GM21423 (cell line): ENCODE data around the gene NCBP2.

Source experiments
- ATAC-seq: cut with Tn5 transposase; IDR thresholded peaks from one replicate; pipeline ENCODE4 v1.9.1; 2021; ENCODE audit warnings: mild to moderate bottlenecking, moderate library complexity; ENCODE audit not compliant: unreplicated experiment

The NCBP2 gene

GRCh38 chr3:196942226-196942914 is at the start of gene NCBP2:
Gene NCBP2 (minus strand): TSS chr3:196942528. CDS start chr3:196942503, 25 bp downstream.
- peak; percentile 91 for ATAC-seq

DNA sequence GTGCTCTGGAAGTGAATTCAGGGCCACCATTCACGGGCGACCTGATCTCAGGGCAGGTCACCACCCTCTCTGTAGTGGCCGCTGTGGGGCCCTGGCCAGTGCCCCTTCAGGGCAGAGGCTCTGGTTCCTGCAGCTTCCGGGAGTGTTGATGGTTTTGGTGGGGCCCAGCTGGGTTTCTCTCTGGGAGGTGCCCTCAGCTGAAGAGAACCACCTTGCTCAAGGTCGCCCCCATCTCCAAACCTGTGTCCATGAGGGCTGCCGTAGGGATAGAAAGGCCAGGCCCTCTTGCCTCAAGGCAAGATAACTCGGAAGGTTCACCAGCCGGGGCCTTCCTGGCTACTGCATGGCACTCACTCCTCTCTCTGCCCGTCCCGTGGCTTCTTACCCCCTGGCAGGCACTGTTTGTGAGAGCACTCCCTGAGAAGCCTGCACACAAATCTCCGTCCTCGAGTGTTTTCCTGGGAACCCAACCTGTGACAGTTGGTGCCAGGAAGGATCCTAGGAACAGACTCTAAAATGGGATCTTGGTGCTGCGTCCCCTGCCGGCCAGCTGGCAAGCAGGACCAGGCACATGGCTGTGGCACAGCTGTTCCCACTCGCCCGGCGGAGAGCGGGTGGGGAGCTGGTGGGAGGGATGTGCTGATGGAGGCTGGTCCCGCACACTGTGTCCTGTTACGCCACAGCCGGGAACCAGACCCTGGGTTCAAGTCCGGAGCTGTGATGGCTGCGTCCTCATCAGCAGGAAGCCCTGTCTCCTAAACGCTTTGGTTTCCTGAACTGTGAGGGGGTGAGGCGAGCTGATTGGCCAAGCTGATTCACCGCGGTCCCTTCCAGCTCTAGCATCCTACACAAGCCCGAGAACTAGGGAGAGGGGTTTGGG is 49.5 kb upstream of the NCBP2 start:
- no peak for ATAC-seq

DNA sequence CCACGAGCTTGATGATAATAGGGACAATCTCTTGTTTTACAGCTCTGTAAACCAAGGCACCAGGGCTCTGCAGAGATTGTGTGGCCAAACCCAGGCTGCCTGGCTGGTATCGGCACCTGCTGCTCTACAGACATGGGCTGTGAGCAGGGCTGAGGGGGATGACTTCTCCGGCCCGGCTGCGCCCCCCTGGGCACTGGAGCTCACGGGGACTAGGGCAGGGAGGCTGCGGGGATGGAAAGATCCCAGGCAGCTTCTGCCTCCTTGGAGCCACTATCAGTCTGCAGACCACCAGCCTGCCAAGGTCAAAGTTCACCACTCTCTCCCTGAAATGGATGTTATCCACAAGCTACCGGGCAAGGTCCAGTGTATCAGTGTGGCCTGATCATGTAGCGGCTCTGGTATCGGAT is 48.3 kb upstream of the NCBP2 start:
- ATAC-seq, result no peak

- ATAC-seq, result no peak
These were observed 47.5 kb upstream of the NCBP2 start for GRCh38 chr3:196989721-196990262.

GRCh38 chr3:196988241-196989029 is 46.1 kb upstream of the NCBP2 start:
- ATAC-seq, result no peak

DNA sequence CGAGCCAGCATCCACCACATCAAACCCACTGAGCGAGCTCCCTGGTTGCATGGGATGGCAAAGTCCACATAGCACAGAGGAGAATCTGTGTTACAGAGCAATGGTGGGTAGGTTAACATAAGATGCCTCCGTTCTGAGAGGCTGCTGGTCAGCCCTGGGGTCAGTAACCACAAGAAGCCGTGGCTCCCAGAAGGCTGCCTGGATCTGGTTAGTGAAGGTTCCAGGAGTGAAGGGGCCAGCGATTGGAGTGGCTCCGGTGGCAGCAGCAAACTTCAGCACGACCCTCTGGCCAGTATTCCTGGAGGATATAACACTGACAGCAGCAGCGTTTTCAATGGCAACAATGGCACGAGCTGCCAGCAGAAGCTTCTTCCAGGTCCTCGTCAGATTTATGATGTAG is 44.7 kb upstream of the NCBP2 start:
- ATAC-seq, result no peak

DNA sequence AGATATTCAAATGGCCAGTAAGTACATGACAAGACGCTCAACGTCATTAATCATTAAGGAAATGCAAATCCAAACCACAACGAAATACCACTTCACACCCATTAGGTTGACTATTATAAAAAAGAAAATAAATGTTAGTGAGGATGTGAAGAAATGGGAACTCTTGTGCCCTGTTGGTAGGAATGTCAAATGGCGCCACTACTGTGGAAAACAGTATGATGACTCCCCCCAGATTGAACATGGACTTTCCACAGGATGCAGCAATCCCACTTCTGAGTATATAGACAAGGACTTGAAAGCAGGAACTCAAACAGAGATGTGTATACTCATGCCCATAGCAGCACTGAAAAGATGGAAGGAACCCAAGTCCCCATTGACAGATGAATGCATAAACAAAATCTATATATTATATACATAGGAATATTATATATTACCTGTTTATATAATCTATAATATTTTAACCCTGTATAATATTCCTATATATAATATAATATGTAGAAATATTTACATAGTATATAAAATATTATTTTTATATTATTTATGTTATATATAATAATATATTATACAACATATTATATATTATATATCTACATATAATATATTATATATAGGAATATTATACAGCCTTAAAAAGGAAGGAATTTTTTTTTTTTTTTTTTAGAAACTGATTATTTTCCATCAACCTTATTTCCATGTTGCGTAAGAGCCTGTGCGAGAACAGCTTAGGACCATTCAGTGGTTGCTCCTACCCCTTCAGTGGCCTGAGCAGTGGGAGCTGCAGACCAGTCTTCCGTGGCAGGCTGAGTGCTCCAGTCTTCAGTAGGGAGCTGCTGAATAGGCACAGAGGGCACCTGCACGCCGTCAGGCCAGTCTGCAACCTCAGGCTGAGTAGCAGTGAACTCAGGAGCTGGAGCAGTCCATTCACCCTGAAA is 43.9 kb upstream of the NCBP2 start:
- ATAC-seq, result no peak

- ATAC-seq, result no peak
These were observed 43.0 kb upstream of the NCBP2 start for GRCh38 chr3:196985298-196985697.

DNA sequence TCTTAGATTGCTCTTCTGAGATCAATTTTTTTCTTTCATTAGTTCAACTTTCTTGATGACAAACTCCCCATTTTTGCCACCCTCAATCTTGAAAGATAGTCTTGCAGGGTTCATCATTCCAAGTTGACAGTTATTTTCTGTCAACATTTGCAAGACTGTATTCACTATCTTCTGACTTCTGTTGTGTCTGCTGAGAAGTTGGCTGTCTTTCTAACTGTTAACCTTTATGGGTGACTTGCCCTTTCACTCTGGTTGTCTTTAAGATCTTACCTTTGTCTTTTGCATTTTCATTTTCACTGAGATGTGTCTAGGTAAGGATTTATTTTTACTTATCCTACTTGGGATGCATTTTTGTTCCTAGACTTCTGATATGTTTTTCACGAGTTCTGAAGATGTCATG is 40.9 kb upstream of the NCBP2 start:
- ATAC-seq, result no peak

GRCh38 chr3:196981657-196982056 is 39.3 kb upstream of the NCBP2 start:
- ATAC-seq, result no peak

DNA sequence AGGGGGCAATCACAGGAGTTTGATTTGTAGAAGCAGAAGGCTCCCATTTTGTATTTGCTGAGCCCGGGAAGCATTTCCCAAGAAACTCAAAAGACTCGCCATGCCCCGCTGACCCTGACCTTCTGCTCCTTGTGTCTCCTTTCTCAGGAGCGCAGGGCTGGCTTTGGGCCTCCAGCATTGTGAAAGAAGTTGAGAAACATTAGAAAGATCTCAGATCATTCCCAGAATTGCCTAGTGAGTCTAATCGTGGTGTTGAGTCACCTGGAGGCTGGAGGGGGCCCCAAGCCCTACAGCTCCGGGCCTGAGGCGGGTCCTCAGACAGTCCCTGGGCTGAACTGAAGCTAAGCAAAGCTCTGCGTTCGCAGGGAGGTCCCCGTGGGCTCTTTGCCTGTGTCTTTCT is 37.2 kb upstream of the NCBP2 start:
- no peak for ATAC-seq

- no peak for ATAC-seq
These were observed 34.6 kb upstream of the NCBP2 start for GRCh38 chr3:196976941-196977340.

GRCh38 chr3:196975349-196975748 is 33.0 kb upstream of the NCBP2 start:
- ATAC-seq, result no peak

DNA sequence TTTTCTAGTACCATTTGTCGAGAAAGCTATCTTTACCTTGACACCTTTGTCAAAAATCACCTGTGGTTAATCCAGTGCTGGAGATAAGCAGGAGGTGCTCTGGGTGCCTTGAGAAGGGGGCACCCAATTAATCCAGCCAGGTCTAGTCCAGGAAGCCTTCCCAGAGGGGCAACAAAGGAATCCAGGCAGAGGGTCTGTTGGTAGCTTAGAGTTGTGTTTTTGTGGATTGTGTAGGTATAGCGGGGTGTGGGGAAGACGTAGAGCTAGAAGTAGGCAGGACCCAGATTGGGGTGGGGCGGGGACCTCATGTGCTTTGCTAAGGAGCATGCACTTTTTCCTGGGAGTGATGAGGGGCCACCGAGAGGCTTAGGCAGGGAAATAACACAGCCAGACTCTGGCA is 32.3 kb upstream of the NCBP2 start:
- no peak for ATAC-seq

DNA sequence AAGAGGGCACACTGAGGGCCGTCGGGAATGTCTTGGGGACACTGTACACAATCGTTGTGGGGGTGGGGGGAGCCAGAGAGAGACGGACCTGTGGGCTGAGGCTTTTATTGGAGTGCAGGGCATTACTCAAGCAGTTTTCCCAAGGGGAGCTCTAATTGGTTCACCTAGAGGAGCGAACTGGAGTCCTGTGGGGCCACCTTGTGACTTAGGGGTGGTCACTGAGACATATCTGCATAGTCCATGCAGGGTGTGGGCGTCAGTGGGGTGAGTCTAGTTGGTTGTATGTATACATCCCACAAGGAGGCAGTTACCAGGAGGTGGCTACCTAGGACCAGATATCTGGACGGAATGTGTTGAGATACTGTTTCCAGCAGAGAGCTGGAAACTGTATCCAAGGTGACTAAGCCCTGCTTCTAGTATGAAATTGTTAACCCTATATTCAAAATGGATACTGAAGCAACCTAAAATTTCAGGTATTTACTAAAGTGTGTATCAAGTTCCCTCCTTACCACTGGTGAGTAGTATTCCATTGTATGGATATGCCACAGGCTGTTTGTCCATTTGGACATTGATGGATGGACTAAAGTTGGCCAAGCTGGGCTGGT is 28.9 kb upstream of the NCBP2 start:
- ATAC-seq, result no peak

DNA sequence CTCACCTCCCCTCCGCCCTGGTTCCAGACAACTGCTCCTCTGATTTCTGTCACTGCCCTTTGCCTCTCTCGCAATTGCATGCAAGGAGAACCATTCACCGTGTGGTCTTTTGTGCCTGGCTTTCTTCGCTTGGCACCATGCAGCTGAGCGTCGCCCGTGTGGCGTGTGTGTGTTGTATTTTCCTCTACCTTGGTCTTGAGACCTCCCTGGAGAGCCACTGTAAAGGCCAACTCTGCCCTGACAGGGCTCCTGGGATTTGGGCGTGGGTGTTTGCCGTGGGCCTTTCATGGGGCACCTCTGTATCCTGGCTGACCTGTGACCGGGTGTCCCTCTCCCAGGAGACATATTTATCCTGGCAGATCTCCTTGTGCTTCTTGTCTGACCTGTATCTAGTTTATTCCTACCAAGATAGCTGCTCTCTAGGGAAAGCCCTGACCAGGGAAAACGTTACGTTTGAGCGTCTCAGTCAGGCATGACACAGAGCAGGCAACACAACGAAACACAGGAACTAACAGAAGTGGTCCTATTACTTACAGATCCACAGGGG is 28.3 kb upstream of the NCBP2 start:
- no peak for ATAC-seq

GRCh38 chr3:196969660-196970546 is 27.6 kb upstream of the NCBP2 start:
- peak; percentile 43 for ATAC-seq

- peak; percentile 42 for ATAC-seq
These were observed 26.9 kb upstream of the NCBP2 start for GRCh38 chr3:196969134-196969659.
